WI38 (cell line): Measurements from ENCODE around the gene INPP5A.
"Not testable (repeated sequence)": the region's sequence is repeated elsewhere in the genome, so short reads cannot be mapped to it uniquely, and the experiment has no call there.

Experiments used
- H3K4me3 ChIP-seq: 2 replicates; pipeline ENCODE4 v1.5.1; 2011; ENCODE audit warnings: low read depth, mild to moderate bottlenecking, control low read depth, low read length
- TF ChIP-seq, protein P1 (sequence below): IDR thresholded peaks from 2 replicates; pipeline ENCODE4 v1.5.1; 2012; ENCODE audit warnings: low read depth, mild to moderate bottlenecking, control low read depth, low read length

INPP5A gene

DNA sequence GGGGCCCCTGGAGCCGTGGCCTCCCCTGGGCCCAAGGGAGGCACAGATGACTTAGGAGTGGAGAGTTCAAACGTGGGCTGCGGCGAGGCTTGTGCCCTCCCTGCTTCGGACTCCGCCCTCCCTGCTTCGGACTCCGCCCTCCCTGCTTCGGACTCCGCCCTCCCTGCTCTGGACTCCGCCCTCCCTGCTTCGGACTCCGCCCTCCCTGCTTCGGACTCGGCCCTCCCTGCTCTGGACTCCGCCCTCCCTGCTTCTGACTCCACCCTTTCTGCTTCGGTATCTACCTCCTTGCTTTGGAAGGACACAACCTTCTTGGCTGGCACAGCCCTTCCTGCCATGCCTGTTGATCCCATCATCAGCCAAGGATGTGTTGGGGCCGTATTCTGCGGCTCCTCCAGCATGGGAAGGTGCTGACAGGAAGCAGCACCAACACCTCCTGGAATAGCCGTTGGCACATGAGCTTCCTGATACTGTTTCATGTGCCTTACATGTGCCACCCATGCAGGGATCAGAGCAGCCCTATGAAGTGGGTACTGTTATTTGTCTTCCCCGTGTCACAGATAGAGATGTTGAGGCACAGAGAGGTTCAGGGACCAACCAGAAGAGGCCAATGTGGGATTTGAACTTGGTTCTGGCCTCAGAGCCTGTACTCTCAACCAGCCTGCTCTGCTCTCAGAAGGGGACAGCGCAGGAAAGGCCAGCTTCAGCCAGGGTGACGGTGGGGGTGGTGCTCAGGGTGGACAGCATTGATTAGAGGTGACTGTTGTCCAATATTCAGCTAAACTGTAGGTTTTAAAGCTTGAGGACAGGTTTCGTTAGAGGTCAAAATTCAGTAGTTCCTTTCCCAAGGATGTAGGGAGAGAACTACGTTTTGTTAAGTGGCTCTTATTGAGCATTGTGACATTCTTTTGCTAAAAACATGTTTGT lies 133.9 kb downstream of the INPP5A start:
- TF ChIP-seq, protein P1, sequence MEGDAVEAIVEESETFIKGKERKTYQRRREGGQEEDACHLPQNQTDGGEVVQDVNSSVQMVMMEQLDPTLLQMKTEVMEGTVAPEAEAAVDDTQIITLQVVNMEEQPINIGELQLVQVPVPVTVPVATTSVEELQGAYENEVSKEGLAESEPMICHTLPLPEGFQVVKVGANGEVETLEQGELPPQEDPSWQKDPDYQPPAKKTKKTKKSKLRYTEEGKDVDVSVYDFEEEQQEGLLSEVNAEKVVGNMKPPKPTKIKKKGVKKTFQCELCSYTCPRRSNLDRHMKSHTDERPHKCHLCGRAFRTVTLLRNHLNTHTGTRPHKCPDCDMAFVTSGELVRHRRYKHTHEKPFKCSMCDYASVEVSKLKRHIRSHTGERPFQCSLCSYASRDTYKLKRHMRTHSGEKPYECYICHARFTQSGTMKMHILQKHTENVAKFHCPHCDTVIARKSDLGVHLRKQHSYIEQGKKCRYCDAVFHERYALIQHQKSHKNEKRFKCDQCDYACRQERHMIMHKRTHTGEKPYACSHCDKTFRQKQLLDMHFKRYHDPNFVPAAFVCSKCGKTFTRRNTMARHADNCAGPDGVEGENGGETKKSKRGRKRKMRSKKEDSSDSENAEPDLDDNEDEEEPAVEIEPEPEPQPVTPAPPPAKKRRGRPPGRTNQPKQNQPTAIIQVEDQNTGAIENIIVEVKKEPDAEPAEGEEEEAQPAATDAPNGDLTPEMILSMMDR, result no peak

DNA sequence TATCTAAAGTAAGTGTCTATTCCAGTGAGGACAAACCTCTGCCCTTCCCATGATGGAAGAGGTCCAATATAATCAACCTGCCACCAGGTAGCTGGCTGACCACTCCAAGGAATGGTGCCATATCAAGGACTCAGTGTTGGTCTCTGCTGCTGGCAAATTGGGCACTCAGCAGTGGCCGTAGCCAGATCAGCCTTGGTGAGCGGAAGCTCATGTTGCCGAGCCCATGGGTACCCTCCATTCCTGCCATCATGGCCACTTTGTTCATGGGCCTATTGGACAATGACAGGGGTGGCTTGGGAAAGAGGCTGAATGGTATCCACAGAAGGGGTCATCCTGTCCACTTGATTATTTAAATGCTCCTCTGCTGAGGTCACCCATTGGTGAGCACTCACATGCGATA lies 136.2 kb downstream of the INPP5A start:
- H3K4me3 ChIP-seq, result not testable (repeated sequence)

More for the DNA sequence above, 133.9 kb downstream of the INPP5A start:
- no peak overlapping the region for H3K4me3 ChIP-seq

DNA sequence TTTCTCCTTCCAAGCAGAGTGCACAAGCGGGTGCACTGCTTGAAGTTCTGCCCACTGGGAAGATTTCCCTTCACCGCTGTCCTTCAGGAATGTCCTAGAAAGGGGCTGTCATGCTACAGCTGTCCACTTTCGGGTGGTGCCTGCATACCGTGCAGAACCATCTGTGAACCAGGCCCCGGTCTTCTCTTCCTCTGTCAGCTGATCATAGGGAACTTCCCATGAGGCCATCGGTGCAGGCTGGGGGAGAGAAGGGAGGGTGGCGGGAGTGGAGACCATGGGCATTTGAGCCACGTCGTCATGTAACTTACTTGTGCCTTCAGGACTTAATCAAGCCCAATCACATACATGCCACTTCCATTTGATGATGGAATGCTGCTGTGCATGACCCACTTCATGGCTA lies 136.7 kb downstream of the INPP5A start:
- TF ChIP-seq, protein P1, result no peak
- H3K4me3 ChIP-seq, result no peak overlapping the region

GRCh38 chr10:132675031-132675740 lies 137.6 kb downstream of the INPP5A start:
- TF ChIP-seq, protein P1, result no peak
- H3K4me3 ChIP-seq, result no peak overlapping the region

GRCh38 chr10:132676193-132676891 lies 138.8 kb downstream of the INPP5A start:
- no peak overlapping the region for H3K4me3 ChIP-seq
- TF ChIP-seq, protein P1, result no peak

GRCh38 chr10:132677096-132677472 lies 139.5 kb downstream of the INPP5A start:
- no peak overlapping the region for H3K4me3 ChIP-seq
- TF ChIP-seq, protein P1, result no peak

GRCh38 chr10:132677473-132678227 lies 140.1 kb downstream of the INPP5A start:
- TF ChIP-seq, protein P1, result no peak
- H3K4me3 ChIP-seq, result no peak overlapping the region
